Fibroblast of skin of back (primary cell): ENCODE data around the gene SAMD14.

Experiments used
- DNase-seq: peaks from one replicate; pipeline ENCODE4 v3.0.0-alpha.2; 2013

Gene SAMD14

DNA sequence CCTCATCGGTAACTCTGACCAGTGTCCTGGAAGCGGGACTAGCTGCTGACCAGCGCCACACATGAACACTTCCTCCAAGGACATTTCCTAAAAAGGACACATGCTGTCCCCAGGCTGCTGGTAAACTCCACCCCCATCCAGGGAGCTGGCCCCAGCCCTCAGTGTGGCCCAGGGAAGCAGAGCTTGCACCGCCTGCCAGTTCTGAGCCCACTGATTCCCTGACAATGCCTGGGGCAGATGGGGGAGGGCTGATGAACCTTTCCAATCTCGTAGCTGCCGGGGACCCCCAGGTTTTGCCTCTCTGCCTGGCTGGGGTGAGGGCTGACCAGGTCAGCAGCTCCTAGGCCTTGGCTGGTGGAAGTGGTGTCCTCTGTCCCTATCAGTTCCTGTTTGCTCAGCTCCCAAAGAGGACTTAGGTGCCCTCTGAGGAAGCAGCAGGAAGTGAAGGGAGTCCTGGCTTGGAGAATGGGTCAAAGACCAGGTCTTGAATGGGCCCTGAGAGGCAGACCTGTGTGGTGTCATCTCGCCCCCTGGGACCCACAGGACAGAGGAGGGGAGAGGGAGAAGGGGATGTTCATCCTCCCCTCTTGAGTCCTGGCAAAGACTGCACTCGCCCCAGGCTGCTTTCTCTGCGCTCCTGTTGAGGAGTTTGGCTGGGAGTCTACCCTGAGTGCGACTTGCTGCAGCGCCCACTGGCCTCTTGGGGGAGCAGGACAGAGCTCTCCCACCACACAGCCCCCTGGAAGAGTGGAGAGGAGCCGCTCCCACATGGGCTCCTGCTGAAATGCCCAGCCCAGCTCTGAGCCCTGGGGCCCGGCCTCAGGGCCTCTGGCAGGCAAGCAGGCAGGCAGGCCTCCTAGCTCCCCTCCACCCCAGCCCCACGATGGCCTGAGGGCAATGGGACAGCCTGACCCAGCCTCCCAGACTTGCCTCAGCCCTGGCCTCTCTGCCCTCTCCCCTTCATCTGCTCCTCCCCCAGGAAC is 18.0 kb downstream of the SAMD14 start:
- peak; percentile 53 for DNase-seq

DNA sequence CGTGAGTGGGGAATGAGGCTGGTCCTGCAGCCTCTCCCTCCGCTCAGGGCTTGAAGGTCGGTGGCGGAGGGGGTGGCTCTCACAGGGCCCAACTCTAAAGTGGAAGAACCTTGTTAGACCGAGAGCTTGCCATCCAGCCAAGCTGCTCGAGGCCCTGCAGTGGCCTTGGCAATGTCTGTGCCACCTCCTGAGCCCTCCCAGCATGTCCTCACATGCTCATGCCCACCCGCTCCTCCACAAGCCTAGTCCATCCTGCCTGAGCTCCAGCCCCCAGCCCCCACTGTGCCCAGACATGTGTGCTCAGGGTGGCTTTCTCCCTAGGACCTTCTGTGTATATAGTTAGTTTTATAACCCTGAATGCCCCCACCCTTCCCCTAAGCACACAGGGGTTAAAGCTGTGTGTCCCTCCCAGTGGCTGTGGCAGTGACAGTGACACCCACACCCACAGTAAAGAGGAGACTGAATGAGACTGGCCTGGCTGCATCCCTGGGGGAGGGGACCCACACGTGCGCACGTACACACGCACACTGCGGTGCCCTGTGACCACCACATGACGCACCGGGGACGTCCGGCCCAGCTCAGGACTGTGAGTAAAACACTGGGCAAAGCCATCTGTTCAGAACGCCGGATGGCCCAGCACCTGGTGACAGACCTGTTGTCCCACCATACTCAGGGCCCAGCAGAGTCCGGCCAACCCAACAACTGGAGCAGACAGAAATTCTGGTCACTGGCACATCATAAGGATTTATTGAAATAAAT is 19.2 kb downstream of the SAMD14 start:
- DNase-seq, result no peak

DNA sequence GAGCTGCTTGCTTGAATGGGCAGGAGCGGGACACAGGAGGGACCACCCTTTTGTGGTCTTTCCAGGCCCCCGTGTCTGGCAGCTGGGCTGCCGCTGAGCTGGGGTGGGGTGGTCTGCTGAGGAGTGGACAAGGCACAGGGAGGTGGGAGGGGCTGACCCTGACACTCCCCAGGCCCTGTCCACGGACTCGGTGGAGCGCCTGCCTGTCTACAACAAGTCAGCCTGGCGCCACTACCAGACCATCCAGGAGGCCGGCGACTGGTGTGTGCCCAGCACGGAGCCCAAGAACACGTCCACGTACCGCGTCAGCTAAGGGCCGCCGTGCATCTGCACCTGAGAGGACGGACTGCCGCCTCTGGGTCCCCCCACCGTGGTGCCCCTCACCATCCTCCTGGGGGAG is 20.2 kb downstream of the SAMD14 start:
- no peak for DNase-seq

DNA sequence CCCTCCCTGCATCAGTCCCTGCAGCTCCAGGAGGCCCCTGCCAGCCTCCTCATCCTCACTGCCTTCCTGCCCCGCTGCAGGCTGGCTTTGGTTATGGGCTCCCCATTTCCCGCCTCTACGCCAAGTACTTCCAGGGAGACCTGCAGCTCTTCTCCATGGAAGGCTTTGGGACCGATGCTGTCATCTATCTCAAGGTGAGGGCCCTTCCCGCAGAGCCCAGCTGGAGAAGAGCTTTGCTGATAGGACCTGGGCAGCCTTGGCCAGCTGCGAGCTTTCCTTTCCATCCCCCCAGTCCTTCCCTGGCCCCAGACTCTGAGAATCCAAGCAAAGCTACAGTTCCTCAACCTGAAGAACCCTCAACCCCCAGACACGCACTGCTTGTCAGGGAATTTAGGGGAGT is 20.8 kb downstream of the SAMD14 start:
- no peak for DNase-seq

- no peak for DNase-seq
Measured at GRCh38 chr17:50108556-50108955, 21.4 kb downstream of the SAMD14 start.

DNA sequence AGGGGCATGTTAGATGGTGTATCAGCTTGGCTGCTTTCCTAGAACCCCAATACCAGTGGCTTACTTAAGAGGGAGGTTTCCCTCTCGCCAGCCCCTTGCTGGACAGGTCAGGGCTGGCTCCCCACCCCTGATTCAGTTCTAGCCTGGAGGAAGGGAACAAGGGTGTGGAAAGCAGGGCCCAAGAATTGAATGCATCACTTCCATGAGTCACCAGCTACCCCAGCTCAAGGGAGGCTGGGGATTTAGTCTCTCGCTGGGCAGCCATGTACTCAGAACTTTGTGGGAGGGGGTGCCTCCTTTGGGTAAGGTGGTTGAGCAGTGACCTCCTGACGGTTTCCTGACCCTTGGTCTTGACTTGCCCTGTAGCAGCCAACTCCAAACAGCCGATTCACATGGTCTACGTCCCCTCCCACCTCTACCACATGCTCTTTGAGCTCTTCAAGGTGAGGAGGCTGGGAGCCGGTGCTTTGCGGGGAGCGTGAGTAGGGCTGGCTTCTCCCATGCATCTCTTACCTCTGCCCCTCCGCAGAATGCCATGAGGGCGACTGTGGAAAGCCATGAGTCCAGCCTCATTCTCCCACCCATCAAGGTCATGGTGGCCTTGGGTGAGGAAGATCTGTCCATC is 22.1 kb downstream of the SAMD14 start:
- DNase-seq, result peak; percentile 60

DNA sequence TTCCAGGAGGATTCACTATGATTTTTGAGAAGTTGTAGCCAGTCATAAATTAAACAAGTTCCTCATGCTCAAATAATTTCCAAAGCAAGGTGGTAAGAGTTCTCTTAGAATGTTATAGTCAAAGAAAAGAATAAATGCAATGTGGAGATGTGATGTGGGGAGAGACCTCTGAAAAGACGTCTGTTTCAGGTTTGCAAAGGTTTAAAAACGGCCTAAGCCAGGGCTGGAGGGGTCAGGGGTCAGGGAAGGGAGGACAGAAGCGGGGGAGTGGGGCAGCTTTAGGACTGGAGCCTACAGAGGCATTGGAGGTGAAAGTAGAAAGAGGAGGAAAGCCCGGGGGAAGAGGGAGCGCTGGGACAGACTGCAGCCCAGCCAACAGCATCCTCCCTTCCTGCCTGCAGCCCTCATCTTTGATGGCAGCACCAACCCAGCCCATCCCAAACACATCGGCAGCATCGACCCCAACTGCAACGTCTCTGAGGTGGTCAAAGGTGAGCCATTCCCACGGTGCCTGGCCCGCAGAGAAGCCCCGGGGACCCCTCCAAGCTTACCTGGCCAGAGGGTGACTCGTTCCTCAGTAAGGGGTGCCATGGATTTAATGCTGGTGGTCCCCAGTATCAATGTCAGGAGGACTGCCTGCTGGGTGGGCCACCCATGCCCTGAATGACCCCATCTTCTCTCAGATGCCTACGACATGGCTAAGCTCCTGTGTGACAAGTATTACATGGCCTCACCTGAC is 23.4 kb downstream of the SAMD14 start:
- no peak for DNase-seq

DNA sequence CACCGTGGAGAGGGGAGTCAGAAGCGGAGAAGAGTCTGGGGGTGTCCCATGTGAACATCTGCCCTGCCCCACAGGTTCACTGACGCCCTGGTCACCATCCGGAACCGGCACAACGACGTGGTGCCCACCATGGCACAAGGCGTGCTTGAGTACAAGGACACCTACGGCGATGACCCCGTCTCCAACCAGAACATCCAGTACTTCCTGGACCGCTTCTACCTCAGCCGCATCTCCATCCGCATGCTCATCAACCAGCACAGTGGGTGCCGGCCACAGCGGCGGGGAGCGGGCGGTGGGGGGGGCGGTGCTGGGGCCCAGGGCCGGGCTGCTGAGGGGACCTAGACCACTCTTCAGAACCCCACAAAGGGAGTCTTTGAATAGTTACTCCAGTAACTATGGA is 24.1 kb downstream of the SAMD14 start:
- DNase-seq, result no peak

DNA sequence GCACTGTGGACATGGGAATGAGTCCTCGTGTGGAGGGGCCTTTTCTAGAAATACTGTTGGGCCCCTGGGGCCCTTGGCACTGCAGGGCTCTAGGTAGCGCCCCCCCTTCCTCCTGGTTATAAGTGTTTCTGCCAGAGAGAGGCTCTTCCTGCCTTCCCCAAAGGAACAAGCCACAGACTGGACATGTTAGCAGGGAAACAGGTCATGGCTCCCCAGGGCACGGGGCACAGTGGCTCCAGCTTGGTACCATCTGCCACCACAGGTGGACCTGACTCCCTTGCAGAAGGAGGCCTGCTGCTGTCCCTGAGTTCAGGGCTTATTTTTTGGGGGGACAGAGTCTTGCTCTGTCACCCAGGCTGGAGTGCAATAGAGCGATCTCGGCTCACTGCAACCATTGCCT is 26.0 kb downstream of the SAMD14 start:
- DNase-seq, result no peak

DNA sequence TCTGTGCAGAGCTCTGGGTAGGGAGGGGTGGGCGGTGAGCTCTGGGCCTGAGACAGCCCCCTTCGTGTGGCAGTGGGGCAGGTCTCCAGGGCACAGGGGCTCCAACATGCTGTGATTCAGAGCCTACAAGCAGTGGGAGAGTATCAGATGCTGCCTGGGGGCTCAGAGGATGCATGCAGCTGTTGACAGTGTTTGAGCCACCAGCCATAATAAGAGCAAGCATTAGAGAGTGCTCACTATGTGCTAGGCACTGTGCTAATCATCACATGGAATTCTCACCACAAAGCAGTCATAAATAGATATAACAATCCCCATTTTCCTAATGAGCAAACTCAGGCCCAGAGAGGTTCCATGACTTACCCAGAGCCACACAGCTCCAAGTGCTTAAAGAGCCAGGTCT is 26.7 kb downstream of the SAMD14 start:
- DNase-seq, result no peak

- DNase-seq, result no peak
Measured at GRCh38 chr17:50102164-50102991, 27.6 kb downstream of the SAMD14 start.

DNA sequence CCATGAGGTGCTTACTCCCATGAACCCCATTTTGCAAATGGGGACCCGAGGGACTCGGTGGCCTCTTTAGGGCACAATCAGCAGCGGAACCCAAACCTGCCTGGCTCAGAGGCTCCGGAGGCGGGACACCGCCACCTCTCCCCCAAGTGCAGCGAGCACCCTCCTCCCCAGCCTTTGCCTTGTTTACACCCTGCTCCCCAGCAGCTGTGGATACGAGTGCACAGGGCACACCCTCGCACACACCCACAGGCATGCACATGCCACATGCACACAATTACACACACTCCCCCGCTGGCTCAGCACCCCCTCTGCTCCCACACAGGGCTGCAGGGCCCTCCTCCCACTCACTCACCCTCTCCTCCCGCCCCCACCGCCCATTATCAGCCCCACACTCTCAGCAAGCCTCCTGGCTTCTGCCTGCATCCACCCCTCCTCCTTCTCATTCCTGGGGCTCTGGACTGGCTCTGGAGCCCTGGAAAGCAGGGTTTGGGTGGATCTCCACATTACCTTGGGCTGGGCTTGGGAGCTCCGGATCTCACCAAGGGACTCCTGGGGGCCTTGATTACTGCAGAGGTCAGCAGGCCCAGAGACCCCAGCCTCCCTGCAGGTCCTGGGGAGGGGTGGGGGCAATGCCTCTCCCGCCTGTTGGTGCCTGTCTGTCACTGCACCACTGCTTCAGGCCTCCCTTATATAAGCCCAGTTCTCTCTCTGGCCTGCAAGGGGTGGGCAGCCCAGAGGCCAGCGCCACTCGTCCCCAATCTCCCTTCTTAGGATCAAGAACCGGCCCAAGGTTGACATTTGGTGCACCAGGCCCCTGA is 28.4 kb downstream of the SAMD14 start:
- DNase-seq, result no peak

DNA sequence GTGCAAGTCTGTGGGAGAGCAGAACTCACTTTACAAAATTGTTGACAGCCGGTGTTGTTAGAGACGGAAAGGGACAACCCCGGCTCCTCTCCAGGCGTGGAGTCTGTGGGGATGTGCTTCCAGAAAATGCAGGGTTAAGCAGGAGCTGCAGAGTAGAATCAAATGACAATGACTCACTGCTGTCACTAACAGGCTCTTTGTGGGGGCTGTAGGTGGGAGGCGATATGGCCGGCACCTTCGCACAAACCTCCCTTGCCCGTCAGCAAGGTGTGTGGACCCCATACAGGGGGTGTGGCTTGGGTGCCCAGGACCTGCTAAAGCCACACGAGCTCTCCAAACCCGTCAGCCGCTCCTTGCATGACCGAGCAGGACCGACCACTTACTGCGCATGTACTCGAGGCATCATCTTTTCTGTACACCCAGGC is 29.0 kb downstream of the SAMD14 start:
- DNase-seq, result no peak

- no peak for DNase-seq
Measured at GRCh38 chr17:50100480-50100883, 29.5 kb downstream of the SAMD14 start.

- no peak for DNase-seq
Measured at GRCh38 chr17:50099003-50099402, 31.0 kb downstream of the SAMD14 start.

DNA sequence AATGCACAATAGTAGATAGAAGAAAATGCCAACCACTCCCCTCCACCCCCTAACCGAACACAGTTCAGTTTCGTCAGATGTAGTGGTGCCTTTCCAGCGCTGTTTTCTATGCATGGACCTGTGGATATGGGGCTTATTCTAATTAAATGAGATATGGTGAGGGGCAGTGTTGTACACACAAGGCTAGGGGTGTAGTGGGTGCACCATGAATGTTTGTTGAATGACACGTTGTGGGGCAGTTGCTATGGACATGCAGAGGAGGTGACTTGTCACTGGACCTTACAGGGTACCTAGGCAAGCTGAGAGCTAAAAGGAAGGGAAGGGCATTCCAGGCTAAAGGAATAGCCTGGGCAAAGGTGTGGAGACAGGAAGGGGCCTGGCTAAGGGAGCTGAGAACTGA is 31.4 kb downstream of the SAMD14 start:
- DNase-seq, result no peak

GRCh38 chr17:50097926-50098325 is 32.0 kb downstream of the SAMD14 start:
- DNase-seq, result no peak

- DNase-seq, result no peak
Measured at GRCh38 chr17:50097455-50097854, 32.5 kb downstream of the SAMD14 start.

DNA sequence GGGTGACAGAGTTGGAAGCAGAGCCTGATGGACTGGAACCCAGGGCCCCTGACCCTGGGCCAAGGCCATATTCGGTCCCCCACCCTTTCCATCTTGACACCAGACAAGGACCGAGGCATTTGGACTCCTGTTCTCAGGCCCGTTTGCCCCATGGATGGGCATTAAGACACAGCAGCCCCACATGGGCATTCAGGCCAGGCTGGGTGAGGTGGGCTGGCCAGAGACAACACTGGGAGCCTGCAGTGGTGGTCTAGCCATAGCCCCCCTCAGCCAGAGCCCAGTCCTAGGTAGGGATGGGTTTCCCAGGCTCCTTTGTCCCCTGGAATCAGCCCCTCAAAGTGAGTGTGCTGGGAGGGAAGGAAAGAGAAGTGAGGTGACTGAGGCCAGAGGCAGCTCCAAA is 33.2 kb downstream of the SAMD14 start:
- no peak for DNase-seq

- DNase-seq, result no peak
Measured at GRCh38 chr17:50096092-50096491, 33.9 kb downstream of the SAMD14 start.

DNA sequence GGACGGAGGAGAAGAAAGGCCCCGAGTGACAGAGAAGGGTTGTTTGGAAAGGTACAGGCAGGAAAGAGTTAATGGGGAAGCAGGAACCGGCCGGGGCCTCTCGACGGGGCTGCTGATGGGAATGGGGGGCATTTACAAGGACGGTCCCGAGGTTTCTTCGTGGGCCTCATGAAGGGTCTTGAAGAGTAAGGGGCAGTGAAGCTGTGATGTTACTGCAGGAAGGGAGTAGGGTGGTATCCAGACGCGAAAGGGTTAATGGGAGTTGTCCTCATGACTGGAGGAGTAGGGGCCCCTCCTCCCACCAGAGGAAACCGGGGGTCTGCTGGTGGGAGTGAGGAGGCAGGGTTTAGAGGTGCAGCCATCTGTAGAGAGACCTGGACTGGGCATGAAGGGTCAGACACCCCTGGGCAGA is 34.3 kb downstream of the SAMD14 start:
- no peak for DNase-seq
